Measurements from ENCODE around the gene OLIG1. TPM values are rescaled to one million over a fixed set of nuclear protein-coding genes. Genes with fewer than 3 reads are reported as not detected.

The OLIG1 gene, protein sequence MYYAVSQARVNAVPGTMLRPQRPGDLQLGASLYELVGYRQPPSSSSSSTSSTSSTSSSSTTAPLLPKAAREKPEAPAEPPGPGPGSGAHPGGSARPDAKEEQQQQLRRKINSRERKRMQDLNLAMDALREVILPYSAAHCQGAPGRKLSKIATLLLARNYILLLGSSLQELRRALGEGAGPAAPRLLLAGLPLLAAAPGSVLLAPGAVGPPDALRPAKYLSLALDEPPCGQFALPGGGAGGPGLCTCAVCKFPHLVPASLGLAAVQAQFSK
- not detected for total RNA-seq

DNA sequence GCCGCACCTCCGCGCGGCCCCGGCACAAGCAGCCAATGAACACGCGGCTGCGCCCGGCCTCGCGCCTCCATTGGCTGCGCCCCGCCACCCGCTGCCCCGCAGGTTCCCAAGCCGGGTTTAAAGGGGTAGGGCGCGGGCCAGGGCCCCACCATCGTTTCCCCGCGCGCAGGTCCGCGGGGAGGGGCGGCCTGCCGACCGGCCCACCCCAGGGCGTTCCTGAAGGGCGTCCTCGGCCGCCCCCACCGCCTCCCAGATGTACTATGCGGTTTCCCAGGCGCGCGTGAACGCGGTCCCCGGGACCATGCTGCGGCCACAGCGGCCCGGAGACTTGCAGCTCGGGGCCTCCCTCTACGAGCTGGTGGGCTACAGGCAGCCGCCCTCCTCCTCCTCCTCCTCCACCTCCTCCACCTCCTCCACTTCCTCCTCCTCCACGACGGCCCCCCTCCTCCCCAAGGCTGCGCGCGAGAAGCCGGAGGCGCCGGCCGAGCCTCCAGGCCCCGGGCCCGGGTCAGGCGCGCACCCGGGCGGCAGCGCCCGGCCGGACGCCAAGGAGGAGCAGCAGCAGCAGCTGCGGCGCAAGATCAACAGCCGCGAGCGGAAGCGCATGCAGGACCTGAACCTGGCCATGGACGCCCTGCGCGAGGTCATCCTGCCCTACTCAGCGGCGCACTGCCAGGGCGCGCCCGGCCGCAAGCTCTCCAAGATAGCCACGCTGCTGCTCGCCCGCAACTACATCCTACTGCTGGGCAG is at the start of gene OLIG1:
Gene OLIG1 (plus strand): TSS at position 148 of the 750 bp plus-strand sequence. CDS start 106 bp downstream, at position 254.
- ATAC-seq = peak; percentile 54

DNA sequence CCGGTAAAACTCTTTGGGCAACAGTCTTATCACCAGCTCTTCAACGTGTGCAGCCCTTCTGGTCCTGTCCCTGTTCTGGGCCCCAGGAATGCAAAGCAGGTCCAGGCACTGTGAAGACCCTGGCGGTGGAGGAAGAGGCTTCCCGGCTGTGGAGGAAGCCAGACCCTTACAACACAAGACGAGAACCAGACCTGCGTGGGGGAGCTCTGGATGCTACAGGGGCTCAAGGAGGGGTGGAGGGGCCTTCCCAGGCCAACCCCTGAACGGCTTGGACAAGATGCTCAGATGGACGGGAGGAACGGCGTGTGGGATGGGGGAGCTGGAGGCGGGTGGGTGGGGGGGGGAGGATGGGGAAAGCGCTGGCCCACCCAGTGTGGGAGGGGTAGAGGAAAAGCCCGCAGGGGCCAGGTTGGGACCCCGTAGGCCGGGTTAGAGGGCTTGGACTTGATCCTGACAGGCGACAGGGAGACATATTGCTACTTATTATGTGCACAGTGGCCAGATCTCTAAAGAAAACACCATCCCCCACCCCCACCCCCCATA is 49.3 kb upstream of the OLIG1 start:
- ATAC-seq = no peak

DNA sequence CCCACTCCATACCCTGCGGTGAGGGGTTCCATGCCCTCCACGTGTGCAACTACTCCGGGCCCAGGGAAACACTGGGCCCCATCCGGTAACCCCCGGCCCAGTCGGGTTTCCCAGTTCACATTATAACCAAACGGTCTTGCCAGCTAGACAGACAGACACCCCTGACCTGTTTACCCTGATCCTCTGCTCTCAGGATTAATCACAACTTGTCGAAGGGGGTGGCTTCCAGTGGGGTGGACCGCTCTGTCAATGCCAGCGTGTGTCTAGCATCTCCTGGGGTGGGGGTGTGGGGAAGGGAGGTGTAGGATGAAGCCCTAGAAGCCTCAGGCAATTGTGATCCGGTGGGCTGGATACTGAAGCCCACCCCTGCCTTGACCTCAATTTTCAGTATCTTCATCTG is 48.8 kb upstream of the OLIG1 start:
- no peak for ATAC-seq

DNA sequence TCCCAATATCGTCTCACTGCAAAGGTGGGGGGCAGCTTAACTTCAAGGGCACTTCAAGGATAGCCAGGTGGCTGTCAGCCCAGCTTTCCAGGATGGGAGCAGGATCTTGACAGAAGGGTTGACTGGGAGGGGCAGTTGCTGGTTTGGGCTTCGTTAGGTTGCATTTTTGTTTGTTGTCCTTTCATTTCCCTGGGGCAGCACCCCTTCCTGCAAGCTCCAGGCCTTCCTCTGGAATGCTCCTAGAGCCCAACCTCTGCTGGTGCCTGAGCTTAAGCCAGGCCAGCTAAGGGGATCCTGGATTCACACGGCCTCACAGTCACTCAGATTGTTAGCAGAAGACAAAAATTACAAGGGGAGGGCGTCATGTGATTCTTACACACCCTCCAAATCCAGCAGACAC is 48.3 kb upstream of the OLIG1 start:
- no peak for ATAC-seq

DNA sequence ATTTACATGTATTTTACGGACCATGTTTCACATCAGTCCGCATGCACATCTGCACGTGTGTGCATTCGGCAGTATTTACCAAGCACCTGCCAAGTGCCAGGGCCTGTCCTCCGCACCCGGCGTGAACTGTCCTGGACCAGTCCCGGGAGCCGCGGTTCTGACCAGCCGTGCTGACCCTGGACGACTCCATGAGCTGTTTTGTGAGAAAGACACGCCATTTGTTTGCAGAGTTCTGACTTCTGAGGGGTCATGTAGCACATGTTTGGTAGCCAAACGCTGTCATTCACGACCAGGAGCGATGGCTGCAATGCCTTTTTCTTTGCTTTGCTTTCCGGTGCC is 47.5 kb upstream of the OLIG1 start:
- no peak for ATAC-seq

DNA sequence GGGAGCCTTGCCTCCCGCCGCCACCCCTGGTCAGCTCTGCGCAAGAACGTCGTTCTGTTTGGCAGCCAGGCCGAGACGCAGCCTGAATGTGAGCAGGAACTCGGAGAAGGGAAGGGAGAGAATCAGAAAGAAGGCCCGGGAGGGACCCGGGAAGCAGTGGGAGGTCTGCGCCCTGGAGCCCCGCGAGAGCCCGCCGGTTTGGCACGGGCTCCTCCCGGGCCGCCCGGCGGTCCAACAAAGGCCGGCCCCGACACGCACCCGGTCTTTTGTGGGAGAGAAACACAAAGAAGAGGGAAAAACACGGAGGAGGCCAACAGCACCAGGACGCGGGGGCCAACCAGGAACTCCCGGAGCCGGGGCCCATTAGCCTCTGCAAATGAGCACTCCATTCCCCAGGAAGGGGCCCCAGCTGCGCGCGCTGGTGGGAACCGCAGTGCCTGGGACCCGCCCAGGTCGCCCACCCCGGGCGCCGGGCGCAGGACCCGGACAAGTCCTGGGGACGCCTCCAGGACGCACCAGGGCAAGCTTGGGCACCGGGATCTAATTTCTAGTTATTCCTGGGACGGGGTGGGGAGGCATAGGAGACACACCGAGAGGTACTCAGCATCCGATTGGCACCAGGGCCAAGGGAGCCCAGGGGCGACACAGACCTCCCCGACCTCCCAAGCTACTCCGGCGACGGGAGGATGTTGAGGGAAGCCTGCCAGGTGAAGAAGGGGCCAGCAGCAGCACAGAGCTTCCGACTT is 46.9 kb upstream of the OLIG1 start:
- ATAC-seq = no peak

DNA sequence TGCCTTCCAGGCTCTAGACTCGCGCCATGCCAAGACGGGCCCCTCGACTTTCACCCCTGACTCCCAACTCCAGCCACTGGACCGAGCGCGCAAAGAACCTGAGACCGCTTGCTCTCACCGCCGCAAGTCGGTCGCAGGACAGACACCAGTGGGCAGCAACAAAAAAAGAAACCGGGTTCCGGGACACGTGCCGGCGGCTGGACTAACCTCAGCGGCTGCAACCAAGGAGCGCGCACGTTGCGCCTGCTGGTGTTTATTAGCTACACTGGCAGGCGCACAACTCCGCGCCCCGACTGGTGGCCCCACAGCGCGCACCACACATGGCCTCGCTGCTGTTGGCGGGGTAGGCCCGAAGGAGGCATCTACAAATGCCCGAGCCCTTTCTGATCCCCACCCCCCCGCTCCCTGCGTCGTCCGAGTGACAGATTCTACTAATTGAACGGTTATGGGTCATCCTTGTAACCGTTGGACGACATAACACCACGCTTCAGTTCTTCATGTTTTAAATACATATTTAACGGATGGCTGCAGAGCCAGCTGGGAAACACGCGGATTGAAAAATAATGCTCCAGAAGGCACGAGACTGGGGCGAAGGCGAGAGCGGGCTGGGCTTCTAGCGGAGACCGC is 46.3 kb upstream of the OLIG1 start:
- no peak for ATAC-seq

DNA sequence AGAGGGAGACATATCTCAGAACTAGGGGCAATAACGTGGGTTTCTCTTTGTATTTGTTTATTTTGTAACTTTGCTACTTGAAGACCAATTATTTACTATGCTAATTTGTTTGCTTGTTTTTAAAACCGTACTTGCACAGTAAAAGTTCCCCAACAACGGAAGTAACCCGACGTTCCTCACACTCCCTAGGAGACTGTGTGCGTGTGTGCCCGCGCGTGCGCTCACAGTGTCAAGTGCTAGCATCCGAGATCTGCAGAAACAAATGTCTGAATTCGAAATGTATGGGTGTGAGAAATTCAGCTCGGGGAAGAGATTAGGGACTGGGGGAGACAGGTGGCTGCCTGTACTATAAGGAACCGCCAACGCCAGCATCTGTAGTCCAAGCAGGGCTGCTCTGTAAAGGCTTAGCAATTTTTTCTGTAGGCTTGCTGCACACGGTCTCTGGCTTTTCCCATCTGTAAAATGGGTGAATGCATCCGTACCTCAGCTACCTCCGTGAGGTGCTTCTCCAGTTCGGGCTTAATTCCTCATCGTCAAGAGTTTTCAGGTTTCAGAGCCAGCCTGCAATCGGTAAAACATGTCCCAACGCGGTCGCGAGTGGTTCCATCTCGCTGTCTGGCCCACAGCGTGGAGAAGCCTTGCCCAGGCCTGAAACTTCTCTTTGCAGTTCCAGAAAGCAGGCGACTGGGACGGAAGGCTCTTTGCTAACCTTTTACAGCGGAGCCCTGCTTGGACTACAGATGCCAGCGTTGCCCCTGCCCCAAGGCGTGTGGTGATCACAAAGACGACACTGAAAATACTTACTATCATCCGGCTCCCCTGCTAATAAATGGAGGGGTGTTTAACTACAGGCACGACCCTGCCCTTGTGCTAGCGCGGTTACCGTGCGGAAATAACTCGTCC is 45.5 kb upstream of the OLIG1 start:
- no peak for ATAC-seq

DNA sequence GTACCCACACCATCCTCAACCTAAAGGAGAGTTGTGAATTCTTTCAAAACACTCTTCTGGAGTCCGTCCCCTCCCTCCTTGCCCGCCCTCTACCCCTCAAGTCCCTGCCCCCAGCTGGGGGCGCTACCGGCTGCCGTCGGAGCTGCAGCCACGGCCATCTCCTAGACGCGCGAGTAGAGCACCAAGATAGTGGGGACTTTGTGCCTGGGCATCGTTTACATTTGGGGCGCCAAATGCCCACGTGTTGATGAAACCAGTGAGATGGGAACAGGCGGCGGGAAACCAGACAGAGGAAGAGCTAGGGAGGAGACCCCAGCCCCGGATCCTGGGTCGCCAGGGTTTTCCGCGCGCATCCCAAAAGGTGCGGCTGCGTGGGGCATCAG is 44.8 kb upstream of the OLIG1 start:
- ATAC-seq = no peak

DNA sequence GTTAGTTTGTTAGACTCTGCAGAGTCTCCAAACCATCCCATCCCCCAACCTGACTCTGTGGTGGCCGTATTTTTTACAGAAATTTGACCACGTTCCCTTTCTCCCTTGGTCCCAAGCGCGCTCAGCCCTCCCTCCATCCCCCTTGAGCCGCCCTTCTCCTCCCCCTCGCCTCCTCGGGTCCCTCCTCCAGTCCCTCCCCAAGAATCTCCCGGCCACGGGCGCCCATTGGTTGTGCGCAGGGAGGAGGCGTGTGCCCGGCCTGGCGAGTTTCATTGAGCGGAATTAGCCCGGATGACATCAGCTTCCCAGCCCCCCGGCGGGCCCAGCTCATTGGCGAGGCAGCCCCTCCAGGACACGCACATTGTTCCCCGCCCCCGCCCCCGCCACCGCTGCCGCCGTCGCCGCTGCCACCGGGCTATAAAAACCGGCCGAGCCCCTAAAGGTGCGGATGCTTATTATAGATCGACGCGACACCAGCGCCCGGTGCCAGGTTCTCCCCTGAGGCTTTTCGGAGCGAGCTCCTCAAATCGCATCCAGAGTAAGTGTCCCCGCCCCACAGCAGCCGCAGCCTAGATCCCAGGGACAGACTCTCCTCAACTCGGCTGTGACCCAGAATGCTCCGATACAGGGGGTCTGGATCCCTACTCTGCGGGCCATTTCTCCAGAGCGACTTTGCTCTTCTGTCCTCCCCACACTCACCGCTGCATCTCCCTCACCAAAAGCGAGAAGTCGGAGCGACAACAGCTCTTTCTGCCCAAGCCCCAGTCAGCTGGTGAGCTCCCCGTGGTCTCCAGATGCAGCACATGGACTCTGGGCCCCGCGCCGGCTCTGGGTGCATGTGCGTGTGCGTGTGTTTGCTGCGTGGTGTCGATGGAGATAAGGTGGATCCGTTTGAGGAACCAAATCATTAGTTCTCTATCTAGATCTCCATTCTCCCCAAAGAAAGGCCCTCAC is 44.2 kb upstream of the OLIG1 start, which contains the start of gene OLIG2:
Gene OLIG2 (plus strand): TSS at position 447 of the 954 bp plus-strand sequence. CDS start 928 bp downstream, outside the sequence.
- ATAC-seq = no peak

DNA sequence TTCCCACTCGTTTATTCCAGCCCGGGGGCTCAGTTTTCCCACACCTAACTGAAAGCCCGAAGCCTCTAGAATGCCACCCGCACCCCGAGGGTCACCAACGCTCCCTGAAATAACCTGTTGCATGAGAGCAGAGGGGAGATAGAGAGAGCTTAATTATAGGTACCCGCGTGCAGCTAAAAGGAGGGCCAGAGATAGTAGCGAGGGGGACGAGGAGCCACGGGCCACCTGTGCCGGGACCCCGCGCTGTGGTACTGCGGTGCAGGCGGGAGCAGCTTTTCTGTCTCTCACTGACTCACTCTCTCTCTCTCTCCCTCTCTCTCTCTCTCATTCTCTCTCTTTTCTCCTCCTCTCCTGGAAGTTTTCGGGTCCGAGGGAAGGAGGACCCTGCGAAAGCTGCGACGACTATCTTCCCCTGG is 43.5 kb upstream of the OLIG1 start:
- no peak for ATAC-seq

DNA sequence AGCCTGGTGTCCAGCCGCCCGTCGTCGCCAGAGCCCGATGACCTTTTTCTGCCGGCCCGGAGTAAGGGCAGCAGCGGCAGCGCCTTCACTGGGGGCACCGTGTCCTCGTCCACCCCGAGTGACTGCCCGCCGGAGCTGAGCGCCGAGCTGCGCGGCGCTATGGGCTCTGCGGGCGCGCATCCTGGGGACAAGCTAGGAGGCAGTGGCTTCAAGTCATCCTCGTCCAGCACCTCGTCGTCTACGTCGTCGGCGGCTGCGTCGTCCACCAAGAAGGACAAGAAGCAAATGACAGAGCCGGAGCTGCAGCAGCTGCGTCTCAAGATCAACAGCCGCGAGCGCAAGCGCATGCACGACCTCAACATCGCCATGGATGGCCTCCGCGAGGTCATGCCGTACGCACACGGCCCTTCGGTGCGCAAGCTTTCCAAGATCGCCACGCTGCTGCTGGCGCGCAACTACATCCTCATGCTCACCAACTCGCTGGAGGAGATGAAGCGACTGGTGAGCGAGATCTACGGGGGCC is 43.0 kb upstream of the OLIG1 start:
- ATAC-seq = no peak

DNA sequence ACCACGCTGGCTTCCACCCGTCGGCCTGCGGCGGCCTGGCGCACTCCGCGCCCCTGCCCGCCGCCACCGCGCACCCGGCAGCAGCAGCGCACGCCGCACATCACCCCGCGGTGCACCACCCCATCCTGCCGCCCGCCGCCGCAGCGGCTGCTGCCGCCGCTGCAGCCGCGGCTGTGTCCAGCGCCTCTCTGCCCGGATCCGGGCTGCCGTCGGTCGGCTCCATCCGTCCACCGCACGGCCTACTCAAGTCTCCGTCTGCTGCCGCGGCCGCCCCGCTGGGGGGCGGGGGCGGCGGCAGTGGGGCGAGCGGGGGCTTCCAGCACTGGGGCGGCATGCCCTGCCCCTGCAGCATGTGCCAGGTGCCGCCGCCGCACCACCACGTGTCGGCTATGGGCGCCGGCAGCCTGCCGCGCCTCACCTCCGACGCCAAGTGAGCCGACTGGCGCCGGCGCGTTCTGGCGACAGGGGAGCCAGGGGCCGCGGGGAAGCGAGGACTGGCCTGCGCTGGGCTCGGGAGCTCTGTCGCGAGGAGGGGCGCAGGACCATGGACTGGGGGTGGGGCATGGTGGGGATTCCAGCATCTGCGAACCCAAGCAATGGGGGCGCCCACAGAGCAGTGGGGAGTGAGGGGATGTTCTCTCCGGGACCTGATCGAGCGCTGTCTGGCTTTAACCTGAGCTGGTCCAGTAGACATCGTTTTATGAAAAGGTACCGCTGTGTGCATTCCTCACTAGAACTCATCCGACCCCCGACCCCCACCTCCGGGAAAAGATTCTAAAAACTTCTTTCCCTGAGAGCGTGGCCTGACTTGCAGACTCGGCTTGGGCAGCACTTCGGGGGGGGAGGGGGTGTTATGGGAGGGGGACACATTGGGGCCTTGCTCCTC is 42.3 kb upstream of the OLIG1 start:
- no peak for ATAC-seq

DNA sequence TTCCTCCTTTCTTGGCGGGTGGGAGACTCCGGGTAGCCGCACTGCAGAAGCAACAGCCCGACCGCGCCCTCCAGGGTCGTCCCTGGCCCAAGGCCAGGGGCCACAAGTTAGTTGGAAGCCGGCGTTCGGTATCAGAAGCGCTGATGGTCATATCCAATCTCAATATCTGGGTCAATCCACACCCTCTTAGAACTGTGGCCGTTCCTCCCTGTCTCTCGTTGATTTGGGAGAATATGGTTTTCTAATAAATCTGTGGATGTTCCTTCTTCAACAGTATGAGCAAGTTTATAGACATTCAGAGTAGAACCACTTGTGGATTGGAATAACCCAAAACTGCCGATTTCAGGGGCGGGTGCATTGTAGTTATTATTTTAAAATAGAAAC is 41.7 kb upstream of the OLIG1 start:
- no peak for ATAC-seq

DNA sequence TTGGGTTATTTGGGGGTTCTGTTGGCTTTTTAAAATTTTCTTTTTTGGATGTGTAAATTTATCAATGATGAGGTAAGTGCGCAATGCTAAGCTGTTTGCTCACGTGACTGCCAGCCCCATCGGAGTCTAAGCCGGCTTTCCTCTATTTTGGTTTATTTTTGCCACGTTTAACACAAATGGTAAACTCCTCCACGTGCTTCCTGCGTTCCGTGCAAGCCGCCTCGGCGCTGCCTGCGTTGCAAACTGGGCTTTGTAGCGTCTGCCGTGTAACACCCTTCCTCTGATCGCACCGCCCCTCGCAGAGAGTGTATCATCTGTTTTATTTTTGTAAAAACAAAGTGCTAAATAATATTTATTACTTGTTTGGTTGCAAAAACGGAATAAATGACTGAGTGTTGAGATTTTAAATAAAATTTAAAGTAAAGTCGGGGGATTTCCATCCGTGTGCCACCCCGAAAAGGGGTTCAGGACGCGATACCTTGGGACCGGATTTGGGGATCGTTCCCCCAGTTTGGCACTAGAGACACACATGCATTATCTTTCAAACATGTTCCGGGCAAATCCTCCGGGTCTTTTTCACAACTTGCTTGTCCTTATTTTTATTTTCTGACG is 41.1 kb upstream of the OLIG1 start:
- ATAC-seq = no peak

DNA sequence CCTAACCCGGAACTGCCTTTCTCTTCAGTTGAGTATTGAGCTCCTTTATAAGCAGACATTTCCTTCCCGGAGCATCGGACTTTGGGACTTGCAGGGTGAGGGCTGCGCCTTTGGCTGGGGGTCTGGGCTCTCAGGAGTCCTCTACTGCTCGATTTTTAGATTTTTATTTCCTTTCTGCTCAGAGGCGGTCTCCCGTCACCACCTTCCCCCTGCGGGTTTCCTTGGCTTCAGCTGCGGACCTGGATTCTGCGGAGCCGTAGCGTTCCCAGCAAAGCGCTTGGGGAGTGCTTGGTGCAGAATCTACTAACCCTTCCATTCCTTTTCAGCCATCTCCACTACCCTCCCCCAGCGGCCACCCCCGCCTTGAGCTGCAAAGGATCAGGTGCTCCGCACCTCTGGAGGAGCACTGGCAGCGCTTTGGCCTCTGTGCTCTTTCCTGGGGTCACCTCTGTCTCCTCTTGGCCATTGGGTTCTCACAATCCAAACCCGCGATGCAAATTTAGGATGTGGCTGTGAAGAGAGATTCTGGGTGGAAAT is 40.5 kb upstream of the OLIG1 start:
- no peak for ATAC-seq

DNA sequence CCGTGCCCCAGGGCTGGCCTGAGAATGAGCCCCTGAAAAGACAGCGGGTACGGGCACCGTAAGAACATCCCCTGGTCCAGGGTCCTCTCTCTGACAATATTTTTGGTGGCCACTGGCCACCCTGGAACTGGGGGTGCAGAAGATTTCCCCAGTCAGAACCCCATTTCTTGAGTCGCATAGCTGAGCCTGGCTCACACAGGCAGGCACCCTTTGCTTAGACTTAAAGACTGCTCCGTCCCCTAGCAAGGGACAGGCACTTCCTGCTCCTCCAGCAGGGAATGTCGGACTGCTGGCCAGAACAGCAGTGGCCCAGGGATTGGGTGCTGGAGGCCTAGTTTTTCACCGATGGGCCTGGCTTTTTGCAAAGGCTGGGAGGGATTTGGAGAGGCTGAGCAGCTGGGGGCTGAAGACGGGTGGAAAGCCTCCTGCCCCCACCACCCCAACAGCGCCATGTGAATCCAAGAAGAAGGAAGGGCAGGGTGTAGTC is 39.9 kb upstream of the OLIG1 start:
- no peak for ATAC-seq

DNA sequence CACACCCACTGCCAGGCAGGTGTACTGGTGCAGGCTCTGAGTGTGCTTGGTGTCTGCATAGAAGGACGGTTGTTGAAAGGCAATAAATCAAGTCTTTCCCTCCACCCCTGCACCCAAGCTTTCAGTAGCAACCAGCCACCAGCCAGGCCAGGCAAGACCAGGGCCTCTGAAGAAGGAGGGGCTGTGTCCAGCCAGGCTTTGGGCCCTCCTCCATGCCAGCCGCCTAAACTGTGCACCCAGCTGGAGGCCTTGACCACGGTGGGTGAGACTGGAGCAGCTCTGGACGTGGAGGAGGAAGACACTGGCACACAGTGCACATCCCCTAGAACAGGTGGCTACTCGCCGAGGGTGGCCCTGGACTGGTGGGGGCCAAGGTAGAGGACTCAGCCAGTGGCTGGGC is 39.3 kb upstream of the OLIG1 start:
- no peak for ATAC-seq
